Measurements from ENCODE around the gene WSCD1. TPM values are rescaled to one million over a fixed set of nuclear protein-coding genes. Genes with fewer than 3 reads are reported as not detected.

WSCD1 gene
- total and polyA plus RNA-seq, 2 experiments from 2014 or later: 3.1 to 16.7 TPM

DNA sequence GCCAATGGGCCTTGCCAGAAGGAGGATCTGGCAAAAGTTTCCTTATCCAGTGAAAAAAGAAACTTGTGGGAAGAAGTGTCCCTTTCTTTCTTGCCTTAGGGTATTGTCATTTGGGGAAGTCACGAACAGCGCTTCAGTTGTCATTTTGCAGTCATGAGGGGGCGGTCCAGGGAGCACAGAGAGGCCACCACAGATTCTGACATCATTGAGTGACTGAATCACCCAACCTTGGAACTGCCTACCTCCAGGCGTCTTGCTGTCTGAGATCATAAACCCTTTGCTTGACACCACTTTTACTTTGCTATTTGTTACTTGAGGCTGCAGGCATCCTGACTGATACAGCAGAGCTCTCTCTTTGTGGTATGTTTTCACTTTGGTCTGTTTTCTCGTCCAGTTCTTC is 3.1 kb upstream of the WSCD1 start:
- Histone ChIP-seq H3K9me3 (ENCODE audit: low read depth) (no peaks in the 10 kb centered on the region), H3K27ac (no peak overlapping the region), H3K4me1 (ENCODE audit: low read depth) (no peaks in the 10 kb centered on the region), H3K4me3 (no peak overlapping the region), H3K36me3 (no peaks in the 10 kb centered on the region), H3K27me3 (peaks cover 64% of the 10 kb centered on the region)
- DNase-seq (ENCODE audit: low read depth in 1 of 2, low spot score in 1 of 2): no peak
- TF ChIP-seq, protein P1, sequence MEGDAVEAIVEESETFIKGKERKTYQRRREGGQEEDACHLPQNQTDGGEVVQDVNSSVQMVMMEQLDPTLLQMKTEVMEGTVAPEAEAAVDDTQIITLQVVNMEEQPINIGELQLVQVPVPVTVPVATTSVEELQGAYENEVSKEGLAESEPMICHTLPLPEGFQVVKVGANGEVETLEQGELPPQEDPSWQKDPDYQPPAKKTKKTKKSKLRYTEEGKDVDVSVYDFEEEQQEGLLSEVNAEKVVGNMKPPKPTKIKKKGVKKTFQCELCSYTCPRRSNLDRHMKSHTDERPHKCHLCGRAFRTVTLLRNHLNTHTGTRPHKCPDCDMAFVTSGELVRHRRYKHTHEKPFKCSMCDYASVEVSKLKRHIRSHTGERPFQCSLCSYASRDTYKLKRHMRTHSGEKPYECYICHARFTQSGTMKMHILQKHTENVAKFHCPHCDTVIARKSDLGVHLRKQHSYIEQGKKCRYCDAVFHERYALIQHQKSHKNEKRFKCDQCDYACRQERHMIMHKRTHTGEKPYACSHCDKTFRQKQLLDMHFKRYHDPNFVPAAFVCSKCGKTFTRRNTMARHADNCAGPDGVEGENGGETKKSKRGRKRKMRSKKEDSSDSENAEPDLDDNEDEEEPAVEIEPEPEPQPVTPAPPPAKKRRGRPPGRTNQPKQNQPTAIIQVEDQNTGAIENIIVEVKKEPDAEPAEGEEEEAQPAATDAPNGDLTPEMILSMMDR (IDR thresholded peaks at IDR 0.05; ENCODE audit: low read depth, low read length): no peak

DNA sequence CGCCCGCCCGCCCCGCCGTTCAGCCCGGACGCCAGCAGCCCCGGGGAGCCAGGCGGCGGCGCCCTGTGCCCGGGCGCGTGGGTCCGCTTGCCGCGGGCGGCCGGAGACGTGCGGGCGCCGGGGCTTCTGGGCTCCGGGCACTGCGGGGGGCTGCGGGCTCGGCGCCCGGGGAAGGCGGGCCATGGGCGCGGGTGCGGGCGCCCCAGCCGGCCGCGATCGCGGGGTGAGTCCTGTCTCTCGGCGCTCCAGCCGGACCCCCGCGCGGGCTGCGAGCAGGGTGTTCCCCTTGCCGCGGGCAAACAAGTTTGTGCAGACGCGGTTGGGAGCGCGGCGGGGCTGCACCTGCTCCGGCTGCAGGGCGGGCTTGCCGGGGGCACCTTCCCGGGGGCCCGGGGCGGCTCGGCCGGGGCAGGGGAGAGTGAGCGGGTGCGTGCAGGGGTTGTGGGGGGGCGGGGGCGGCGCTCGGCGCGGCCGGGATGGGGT is 292 bp downstream of the WSCD1 start:
- Histone ChIP-seq H3K36me3 (no peaks in the 10 kb centered on the region), H3K27me3 (peaks cover 64% of the 10 kb centered on the region), H3K27ac (no peak overlapping the region), H3K9me3 (ENCODE audit: low read depth) (no peaks in the 10 kb centered on the region), H3K4me3 (peak overlapping the region; percentile 92), H3K4me1 (ENCODE audit: low read depth) (no peaks in the 10 kb centered on the region)
- peak in 1 of 2 donors; percentile 47 for DNase-seq (ENCODE audit: low read depth in 1 of 2, low spot score in 1 of 2)
- TF ChIP-seq, protein P1 (IDR thresholded peaks at IDR 0.05; ENCODE audit: low read depth, low read length): no peak

DNA sequence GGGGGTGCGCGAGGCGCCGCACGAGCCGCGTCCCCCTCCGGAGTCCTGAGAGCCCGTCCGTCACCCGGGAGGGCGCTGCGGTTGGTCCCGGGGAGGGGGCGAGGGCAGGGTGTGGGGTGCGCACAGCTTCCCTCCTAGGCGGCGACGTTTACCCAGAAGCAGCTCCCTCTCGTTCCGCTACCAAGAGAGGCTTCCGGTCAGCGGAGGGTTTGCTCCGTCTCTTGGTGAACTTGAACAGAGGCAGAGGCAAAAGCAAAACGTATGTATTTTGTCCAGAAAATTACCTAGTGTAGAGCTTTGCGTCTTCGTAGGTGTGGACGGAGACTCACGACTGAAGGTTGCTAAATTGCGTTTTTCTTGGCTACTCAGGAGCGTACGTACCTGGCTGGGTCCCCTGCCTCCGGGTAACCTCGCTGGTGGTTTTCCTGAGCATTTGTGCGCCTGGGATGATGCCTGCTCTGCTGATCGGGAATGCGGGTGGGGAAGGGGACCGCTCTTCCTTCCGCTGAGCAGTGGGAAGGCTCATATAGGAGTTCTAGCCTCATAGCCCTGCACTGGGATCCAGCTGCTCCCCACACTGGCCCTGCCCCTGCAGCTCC is 833 bp downstream of the WSCD1 start:
- DNase-seq (ENCODE audit: low read depth in 1 of 2, low spot score in 1 of 2): peak in 1 of 2 donors; percentile 64
- Histone ChIP-seq H3K4me1 (ENCODE audit: low read depth) (no peaks in the 10 kb centered on the region), H3K4me3 (peak overlapping the region; percentile 92), H3K27ac (no peak overlapping the region), H3K27me3 (peaks cover 59% of the 10 kb centered on the region), H3K36me3 (no peaks in the 10 kb centered on the region), H3K9me3 (ENCODE audit: low read depth) (no peaks in the 10 kb centered on the region)
- TF ChIP-seq, protein P1 (IDR thresholded peaks at IDR 0.05; ENCODE audit: low read depth, low read length): no peak

DNA sequence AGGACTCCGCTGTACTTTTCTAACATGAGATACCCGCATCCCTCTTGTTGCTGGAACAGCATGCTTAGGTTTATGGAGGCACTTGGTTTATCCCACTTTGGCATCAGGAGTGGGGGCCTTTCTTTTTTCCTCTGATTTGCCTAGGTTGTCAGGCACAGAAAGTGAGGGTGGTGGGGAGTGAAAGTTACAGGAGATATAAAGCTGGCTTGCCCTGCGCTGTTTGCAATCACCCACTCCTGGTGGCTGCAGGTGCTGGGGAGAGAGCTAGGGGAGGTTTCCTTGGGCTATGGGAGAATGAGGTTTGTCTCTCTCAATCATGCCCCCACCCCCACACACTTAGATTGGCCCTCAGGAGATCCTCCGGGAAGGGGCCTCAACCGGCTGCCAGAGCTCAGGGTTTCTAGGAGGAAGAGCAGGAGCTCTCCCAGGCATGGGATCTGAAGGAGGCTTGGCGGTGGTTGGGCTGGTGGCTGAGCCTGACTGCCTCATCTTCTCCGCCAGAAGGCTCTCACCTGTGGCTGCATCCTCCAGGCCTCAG is 1.4 kb downstream of the WSCD1 start:
- Histone ChIP-seq H3K27ac (no peak overlapping the region), H3K36me3 (no peaks in the 10 kb centered on the region), H3K4me1 (ENCODE audit: low read depth) (no peaks in the 10 kb centered on the region), H3K9me3 (ENCODE audit: low read depth) (no peaks in the 10 kb centered on the region), H3K4me3 (peak overlapping the region; percentile 92), H3K27me3 (peaks cover 53% of the 10 kb centered on the region)
- no peak for DNase-seq (ENCODE audit: low read depth in 1 of 2, low spot score in 1 of 2)
- TF ChIP-seq, protein P1 (IDR thresholded peaks at IDR 0.05; ENCODE audit: low read depth, low read length): no peak

DNA sequence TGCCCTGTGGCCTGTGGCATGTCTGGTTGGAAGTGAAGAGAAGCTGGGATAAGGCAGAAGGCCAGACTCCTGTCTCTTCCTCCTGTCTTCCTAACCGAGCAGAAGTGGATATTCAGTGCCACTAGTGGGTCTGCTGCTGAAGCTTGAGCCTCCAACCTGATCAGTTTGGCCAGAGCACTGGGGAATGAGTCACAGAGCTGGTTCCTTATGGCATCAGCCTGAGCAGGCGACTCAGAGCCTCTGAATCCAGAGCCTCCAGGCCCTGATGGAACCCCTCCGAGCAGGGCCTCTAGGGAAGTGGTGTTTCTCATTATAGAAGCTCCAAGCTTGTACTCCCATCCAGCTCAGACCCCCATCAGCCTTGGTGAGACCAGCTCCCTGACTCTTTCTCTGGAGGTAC is 2.0 kb downstream of the WSCD1 start:
- Histone ChIP-seq H3K4me3 (no peak overlapping the region), H3K36me3 (no peaks in the 10 kb centered on the region), H3K27ac (no peak overlapping the region), H3K27me3 (peaks cover 47% of the 10 kb centered on the region), H3K4me1 (ENCODE audit: low read depth) (no peaks in the 10 kb centered on the region), H3K9me3 (ENCODE audit: low read depth) (no peaks in the 10 kb centered on the region)
- DNase-seq (ENCODE audit: low read depth in 1 of 2, low spot score in 1 of 2): no peak
- TF ChIP-seq, protein P1 (IDR thresholded peaks at IDR 0.05; ENCODE audit: low read depth, low read length): no peak

Data from cardiac muscle cell (in vitro differentiated cells and primary cell).